NT2/D1 (cell line): ENCODE data around the gene CLCN4.

ENCODE experiments used
- DNase-seq: peaks from one replicate; pipeline ENCODE4 v3.0.0-alpha.2; 2011; ENCODE audit warnings: low read depth, low spot score
- H3K27me3 ChIP-seq: 2 replicates; pipeline ENCODE4 v1.6.0; 2011; ENCODE audit warnings: mild to moderate bottlenecking; ENCODE audit not compliant: insufficient read length, insufficient read depth
- H3K36me3 ChIP-seq: 2 replicates; pipeline ENCODE4 v1.6.1; 2011; ENCODE audit warnings: mild to moderate bottlenecking, low read length, mixed read lengths; ENCODE audit not compliant: insufficient read depth, insufficient read length
- H3K4me1 ChIP-seq: 2 replicates; pipeline ENCODE4 v1.5.1; 2011; ENCODE audit not compliant: insufficient read depth, insufficient read length
- H3K4me3 ChIP-seq: 2 replicates; pipeline ENCODE4 v1.5.1; 2011; ENCODE audit warnings: low read depth; ENCODE audit not compliant: insufficient read length
- H3K9ac ChIP-seq: 2 replicates; pipeline ENCODE4 v1.6.0; 2011; ENCODE audit warnings: low read depth; ENCODE audit not compliant: insufficient read length
- H3K9me3 ChIP-seq: 2 replicates; pipeline ENCODE4 v1.5.1; 2011; ENCODE audit warnings: mild to moderate bottlenecking, low read length; ENCODE audit not compliant: insufficient read depth
- SUZ12 ChIP-seq: IDR thresholded peaks from 2 replicates; pipeline ENCODE4 v1.6.1; 2011; ENCODE audit not compliant: insufficient read length, insufficient read depth; ENCODE audit errors: extremely low read depth
- YY1 ChIP-seq: IDR thresholded peaks from 2 replicates; pipeline ENCODE4 v1.6.1; 2011; ENCODE audit not compliant: insufficient read length, insufficient read depth
- ZNF274 ChIP-seq: IDR thresholded peaks from 2 replicates; pipeline ENCODE4 v1.6.1; 2011; ENCODE audit warnings: mild to moderate bottlenecking, low read depth, low read length

CLCN4 gene

GRCh38 chrX:10142041-10142599 is 14.7 kb upstream of the CLCN4 start:
- H3K9me3 ChIP-seq: no peaks in the 10 kb centered on the region
- TF ChIP-seq YY1 (no peak), ZNF274 (no peak), SUZ12 (no peak)
- no peaks in the 10 kb centered on the region for H3K4me1 ChIP-seq
- H3K27me3 ChIP-seq: no peaks in the 10 kb centered on the region
- H3K36me3 ChIP-seq: peaks cover 68% of the 10 kb centered on the region
- DNase-seq: no peak
- H3K4me3 ChIP-seq: no peak overlapping the region
- H3K9ac ChIP-seq: no peak overlapping the region

- DNase-seq: no peak
- H3K36me3 ChIP-seq: peaks cover 61% of the 10 kb centered on the region
- H3K4me1 ChIP-seq: no peaks in the 10 kb centered on the region
- H3K9ac ChIP-seq: no peak overlapping the region
- H3K4me3 ChIP-seq: no peak overlapping the region
- no peaks in the 10 kb centered on the region for H3K27me3 ChIP-seq
- TF ChIP-seq YY1 (no peak), ZNF274 (no peak), SUZ12 (no peak)
- no peaks in the 10 kb centered on the region for H3K9me3 ChIP-seq
Observed at GRCh38 chrX:10143071-10143983, 13.4 kb upstream of the CLCN4 start.

- no peak for DNase-seq
- TF ChIP-seq ZNF274: no peak
- no peak for TF ChIP-seq YY1
- no peak for TF ChIP-seq SUZ12
- Histone ChIP-seq H3K4me1 (no peaks in the 10 kb centered on the region), H3K9ac (no peak overlapping the region), H3K36me3 (peaks cover 35% of the 10 kb centered on the region), H3K9me3 (no peaks in the 10 kb centered on the region), H3K27me3 (no peaks in the 10 kb centered on the region), H3K4me3 (no peak overlapping the region)
Observed at GRCh38 chrX:10146346-10146745, 10.4 kb upstream of the CLCN4 start.

- Histone ChIP-seq H3K27me3 (no peaks in the 10 kb centered on the region), H3K9me3 (no peaks in the 10 kb centered on the region), H3K4me1 (no peaks in the 10 kb centered on the region), H3K9ac (no peak overlapping the region), H3K4me3 (no peak overlapping the region), H3K36me3 (no peaks in the 10 kb centered on the region)
- TF ChIP-seq YY1 (no peak), ZNF274 (no peak), SUZ12 (no peak)
- DNase-seq: no peak
Observed at GRCh38 chrX:10152086-10152485, 4.7 kb upstream of the CLCN4 start.

GRCh38 chrX:10155137-10155536 is 1.6 kb upstream of the CLCN4 start:
- Histone ChIP-seq H3K9me3 (no peaks in the 10 kb centered on the region), H3K36me3 (no peaks in the 10 kb centered on the region), H3K4me3 (no peak overlapping the region), H3K4me1 (no peaks in the 10 kb centered on the region), H3K27me3 (peaks cover 21% of the 10 kb centered on the region), H3K9ac (no peak overlapping the region)
- TF ChIP-seq ZNF274 (no peak), YY1 (no peak), SUZ12 (no peak)
- DNase-seq: no peak

- Histone ChIP-seq H3K9me3 (no peaks in the 10 kb centered on the region), H3K9ac (peak overlapping the region; percentile 62), H3K4me1 (peaks cover 4% of the 10 kb centered on the region), H3K4me3 (peak overlapping the region; percentile 9), H3K36me3 (no peaks in the 10 kb centered on the region), H3K27me3 (peaks cover 26% of the 10 kb centered on the region)
- no peak for TF ChIP-seq YY1
- TF ChIP-seq ZNF274: no peak
- no peak for DNase-seq
Observed at GRCh38 chrX:10157032-10157341, 212 bp downstream of the CLCN4 start.

GRCh38 chrX:10157543-10157942 is 768 bp downstream of the CLCN4 start:
- peak overlapping the region; percentile 62 for H3K9ac ChIP-seq
- H3K9me3 ChIP-seq: no peaks in the 10 kb centered on the region
- peak overlapping the region; percentile 9 for H3K4me3 ChIP-seq
- peaks cover 26% of the 10 kb centered on the region for H3K27me3 ChIP-seq
- peaks cover 4% of the 10 kb centered on the region for H3K4me1 ChIP-seq
- no peaks in the 10 kb centered on the region for H3K36me3 ChIP-seq
- TF ChIP-seq ZNF274: no peak
- no peak for TF ChIP-seq SUZ12
- no peak for TF ChIP-seq YY1
- DNase-seq: no peak
